H1 (cell line): ENCODE measurements around the gene PPP1R9A. TPM values are rescaled to one million over a fixed set of nuclear protein-coding genes. Genes with fewer than 3 reads are reported as not detected.

Source experiments
- CTCF ChIA-PET: fragments of 300-600 bp; sonication (Branson Sonifier 250); formaldehyde crosslinking; loops from one replicate; lab custom pipeline; 2021; ENCODE audit not compliant: partially characterized antibody; lab: Charles Lee
- POLR2A ChIA-PET: fragments of 300-600 bp; sonication (Branson Sonifier 250); formaldehyde crosslinking; loops from one replicate; lab custom pipeline; 2021; ENCODE audit warnings: inconsistent platforms; ENCODE audit not compliant: partially characterized antibody; lab: Charles Lee
- DNase-seq, 2 experiments: peaks; one replicate each; pipeline versions ENCODE4 v3.0.0 to v3.0.0-alpha.2; 2010 to 2022; ENCODE audit warnings: low spot score in 2 of 2, low read depth in 1 of 2, mixed read lengths in 1 of 2
- FAIRE-seq: peaks from 2 replicates; lab custom pipeline; 2011; peaks lifted over from hg19 to GRCh38; lab: Jason Lieb, UNC
- H2AFZ ChIP-seq: 2 replicates; pipeline ENCODE4 v1.8.1; 2012; ENCODE audit warnings: low read length, inconsistent platforms
- H2AK5ac ChIP-seq: 2 replicates; pipeline ENCODE4 v1.6.1; 2013; ENCODE audit warnings: low read depth, low read length
- H2BK120ac ChIP-seq: replicated peaks from 2 replicates; pipeline ENCODE3; 2013; ENCODE audit warnings: low read depth, low read length, inconsistent platforms
- H2BK12ac ChIP-seq: 2 replicates; pipeline ENCODE4 v1.6.1; 2013; ENCODE audit warnings: low read depth, low read length
- H2BK15ac ChIP-seq: 2 replicates; pipeline ENCODE4 v1.6.1; 2013; ENCODE audit warnings: low read length
- H2BK20ac ChIP-seq: 2 replicates; pipeline ENCODE4 v1.6.1; 2013; ENCODE audit warnings: low read length
- H2BK5ac ChIP-seq: 2 replicates; pipeline ENCODE4 v1.6.1; 2013; ENCODE audit warnings: low read depth, low read length
- H3K14ac ChIP-seq: 2 replicates; pipeline ENCODE4 v1.6.1; 2013; ENCODE audit warnings: inconsistent platforms; ENCODE audit not compliant: insufficient read length
- H3K18ac ChIP-seq: 2 replicates; pipeline ENCODE4 v1.6.1; 2013; ENCODE audit warnings: low read length; ENCODE audit errors: extremely low read depth
- H3K23ac ChIP-seq: 2 replicates; pipeline ENCODE4 v1.6.1; 2013; ENCODE audit warnings: inconsistent platforms; ENCODE audit not compliant: insufficient read length
- H3K23me2 ChIP-seq: 2 replicates; pipeline ENCODE4 v1.6.1; 2013; ENCODE audit warnings: low read depth, low read length
- H3K27ac ChIP-seq: 2 replicates; pipeline ENCODE4 v1.6.1; 2011; ENCODE audit warnings: low read depth, low read length, inconsistent platforms
- H3K27me3 ChIP-seq, 4 experiments: replicated peaks in 1 of 4; 1 replicate in 1 of 4; 2 replicates in 3 of 4; pipeline versions ENCODE4 v1.6.1 to v1.8.1; 2011 to 2013; ENCODE audit warnings: low read length in 3 of 4, mild to moderate bottlenecking in 3 of 4, inconsistent platforms in 2 of 4, mixed read lengths in 2 of 4, moderate library complexity in 1 of 4; ENCODE audit not compliant: control insufficient read depth in 3 of 4, insufficient read depth in 3 of 4; ENCODE audit errors: extremely low read depth in 1 of 4
- H3K36me3 ChIP-seq, 4 experiments: 2 replicates each; pipeline versions ENCODE4 v1.6.1 to v1.8.1; 2011 to 2013; ENCODE audit warnings: mild to moderate bottlenecking in 4 of 4, low read length in 3 of 4, moderate library complexity in 2 of 4, control low read depth in 1 of 4, inconsistent platforms in 1 of 4; ENCODE audit not compliant: insufficient read depth in 4 of 4, control insufficient read depth in 2 of 4
- H3K4ac ChIP-seq: replicated peaks from 2 replicates; pipeline ENCODE3; 2013; ENCODE audit warnings: low read length, low read depth, mixed read lengths, inconsistent platforms; ENCODE audit not compliant: insufficient read length
- H3K4me1 ChIP-seq, 4 experiments: replicated peaks in 1 of 4; 1 replicate in 1 of 4; 2 replicates in 3 of 4; pipeline versions ENCODE4 v1.6.1 to v1.8.1; 2011 to 2013; ENCODE audit warnings: low read length in 3 of 4, inconsistent platforms in 2 of 4, mixed read lengths in 1 of 4; ENCODE audit not compliant: insufficient read depth in 4 of 4, control insufficient read depth in 3 of 4
- H3K4me2 ChIP-seq, 2 experiments: 2 replicates each; pipeline versions ENCODE4 v1.6.1 to v1.8.1; 2011 to 2013; ENCODE audit warnings: low read depth in 2 of 2, low read length in 2 of 2, control low read depth in 1 of 2, inconsistent platforms in 1 of 2, mild to moderate bottlenecking in 1 of 2; ENCODE audit not compliant: insufficient read depth in 1 of 2
- H3K4me3 ChIP-seq, 4 experiments: fragments of 200-600, 300-600 bp in 1 of 4; sonication (generic), shearing (Covaris generic), sonication (Bioruptor Twin) in 1 of 4; 2 replicates each; pipeline versions ENCODE4 v1.5.1 to v1.8.1; 2011 to 2016; ENCODE audit warnings: low read length in 4 of 4, low read depth in 3 of 4, control low read depth in 2 of 4, inconsistent platforms in 2 of 4, mild to moderate bottlenecking in 2 of 4, mixed read lengths in 1 of 4, moderate library complexity in 1 of 4; ENCODE audit not compliant: insufficient read depth in 2 of 4; ENCODE audit errors: extremely low read depth in 1 of 4
- H3K56ac ChIP-seq: replicated peaks from 2 replicates; pipeline ENCODE3; 2013; ENCODE audit warnings: low read depth, mild to moderate bottlenecking, mixed read lengths, low read length, inconsistent platforms; ENCODE audit not compliant: insufficient read length
- H3K79me1 ChIP-seq: 2 replicates; pipeline ENCODE4 v1.6.1; 2013; ENCODE audit warnings: low read depth, low read length, control low read depth
- H3K79me2 ChIP-seq, 2 experiments: 2 replicates each; pipeline versions ENCODE4 v1.6.1 to v1.8.1; 2012 to 2013; ENCODE audit warnings: low read length in 2 of 2, mild to moderate bottlenecking in 2 of 2, inconsistent platforms in 1 of 2; ENCODE audit not compliant: insufficient read depth in 2 of 2, control insufficient read depth in 1 of 2
- H3K9ac ChIP-seq, 4 experiments: replicated peaks in 1 of 4; 1 replicate in 1 of 4; 2 replicates in 3 of 4; pipeline versions ENCODE4 v1.6.1 to v1.8.1; 2011 to 2013; ENCODE audit warnings: low read depth in 3 of 4, low read length in 3 of 4, control low read depth in 2 of 4, mild to moderate bottlenecking in 2 of 4, moderate library complexity in 2 of 4, inconsistent platforms in 1 of 4; ENCODE audit errors: extremely low read depth in 1 of 4
- H3K9me3 ChIP-seq, 2 experiments: 2 replicates each; pipeline versions ENCODE4 v1.6.1 to v1.8.1; 2012 to 2013; ENCODE audit warnings: mild to moderate bottlenecking in 2 of 2, moderate library complexity in 2 of 2, control low read depth in 1 of 2, inconsistent platforms in 1 of 2, low read depth in 1 of 2, low read length in 1 of 2, mixed read lengths in 1 of 2; ENCODE audit not compliant: insufficient read depth in 2 of 2
- H4K20me1 ChIP-seq, 2 experiments: replicated peaks in 1 of 2; 2 replicates each; pipeline versions ENCODE3 to v1.8.1; 2011 to 2013; ENCODE audit warnings: inconsistent platforms in 2 of 2, low read length in 2 of 2, mild to moderate bottlenecking in 1 of 2; ENCODE audit not compliant: insufficient read depth in 2 of 2, control insufficient read depth in 1 of 2
- H4K5ac ChIP-seq: 2 replicates; pipeline ENCODE4 v1.6.1; 2013; ENCODE audit warnings: low read length, low read depth, mixed read lengths, inconsistent platforms; ENCODE audit not compliant: insufficient read length
- H4K8ac ChIP-seq: 2 replicates; pipeline ENCODE4 v1.8.0; 2013; ENCODE audit warnings: mild to moderate bottlenecking, moderate library complexity, low read length, inconsistent platforms; ENCODE audit not compliant: insufficient read depth; ENCODE audit errors: extremely low read depth
- H4K91ac ChIP-seq: replicated peaks from 2 replicates; pipeline ENCODE3; 2013; ENCODE audit warnings: low read length, mixed read lengths, inconsistent platforms; ENCODE audit not compliant: insufficient read length
- TEAD4 ChIP-seq: IDR thresholded peaks from 2 replicates; pipeline ENCODE4 v1.6.1; 2012; ENCODE audit warnings: low read depth, low read length, inconsistent platforms, mixed read lengths
- WGBS, 2 experiments: shearing (Covaris generic) in 1 of 2; methylation state at CpG; one replicate each; pipeline versions ENCODE4 v1.1.6 to v1.1.7; 2013 to 2015; ENCODE audit warnings: low lambda C conversion rate in 2 of 2, mixed read lengths in 2 of 2, inconsistent platforms in 1 of 2, low coverage in 1 of 2, missing lambda C conversion rate in 1 of 2; ENCODE audit not compliant: insufficient replicate concordance in 2 of 2, insufficient coverage in 1 of 2, insufficient read length in 1 of 2; ENCODE audit errors: extremely low coverage in 1 of 2, missing lambda C conversion rate in 1 of 2; 5-methylcytosine and 5-hydroxymethylcytosine counted together
- polyA plus RNA-seq, 7 experiments: library from polyadenylated mRNA; depleted of rRNA in 3 of 7; stranded (reverse) in 5 of 7; unstranded in 2 of 7; fragments of >200 nt in 5 of 7; fragments of 200-250 nt in 2 of 7; gene quantifications; 1 replicate in 5 of 7; 2 replicates in 1 of 7; 4 replicates in 1 of 7; pipeline versions ENCODE4 v1.2.1 to v1.2.3, GENCODE V29; 2011 to 2013; ENCODE audit warnings: missing spikeins in 2 of 7, mixed read lengths in 2 of 7
- total RNA-seq: library from RNA; stranded (reverse); fragmentation: NEBNext Ultra II Directional; extraction: Animal tissue kit (Norgen Biotek cat#: 25700); gene quantifications from 2 replicates; pipeline ENCODE4 v1.2.1, GENCODE V29; 2021

PPP1R9A gene
- total and polyA plus RNA-seq, 2 of the 8 experiments (the other 6 are each of a cell fraction or from before 2014, with no cell fraction given): 3.0 to 20.3 TPM

GRCh38 chr7:95099106-95099505, 191.7 kb downstream of the PPP1R9A start:
- Histone ChIP-seq H2BK20ac (no peak overlapping the region), H4K91ac (no peak overlapping the region), H3K36me3 (no peaks in the 10 kb centered on the region), H2BK15ac (no peak overlapping the region), H3K56ac (no peak overlapping the region), H4K5ac (no peak overlapping the region), H3K79me1 (no peaks in the 10 kb centered on the region), H3K4ac (no peak overlapping the region), H3K9me3 (no peaks in the 10 kb centered on the region), H4K20me1 (no peaks in the 10 kb centered on the region), H3K4me3 (no peak overlapping the region), H2AFZ (no peak overlapping the region), H2BK5ac (no peak overlapping the region), H3K4me1 (peaks cover 0 to 2% (median 0%) of the 10 kb centered on the region in 4 experiments; a peak in 1 of 7 replicates), H3K18ac (no peak overlapping the region), H2BK120ac (no peak overlapping the region), H2AK5ac (no peak overlapping the region), H3K23ac (no peak overlapping the region), H3K9ac (no peak overlapping the region), H3K14ac (no peak overlapping the region), H4K8ac (no peak overlapping the region), H3K79me2 (no peaks in the 10 kb centered on the region), H3K4me2 (no peak overlapping the region), H3K27ac (no peak overlapping the region), H3K27me3 (no peaks in the 10 kb centered on the region), H3K23me2 (no peaks in the 10 kb centered on the region), H2BK12ac (no peak overlapping the region)
- WGBS, 2 experiments: 0% methylated on average over 1 of the region's 1 CpG; no CpG with 5 or more reads in 1 of the 2 experiments
- ChIA-PET POLR2A (no interaction called here), CTCF (no interaction called here)
- FAIRE-seq: no peak
- no peak for DNase-seq
- no peak for TF ChIP-seq TEAD4
